Measurements from ENCODE around the gene GPATCH1.

Gene GPATCH1

GRCh38 chr19:33062902-33063301 is 18.1 kb upstream of the GPATCH1 start:
- DNase-seq (ENCODE audit: low read depth, low spot score): no peak
- H3K27ac ChIP-seq: no peak overlapping the region

- no peak for DNase-seq (ENCODE audit: low read depth, low spot score)
- no peak overlapping the region for H3K27ac ChIP-seq
Observed at GRCh38 chr19:33063356-33063752, 17.6 kb upstream of the GPATCH1 start.

DNA sequence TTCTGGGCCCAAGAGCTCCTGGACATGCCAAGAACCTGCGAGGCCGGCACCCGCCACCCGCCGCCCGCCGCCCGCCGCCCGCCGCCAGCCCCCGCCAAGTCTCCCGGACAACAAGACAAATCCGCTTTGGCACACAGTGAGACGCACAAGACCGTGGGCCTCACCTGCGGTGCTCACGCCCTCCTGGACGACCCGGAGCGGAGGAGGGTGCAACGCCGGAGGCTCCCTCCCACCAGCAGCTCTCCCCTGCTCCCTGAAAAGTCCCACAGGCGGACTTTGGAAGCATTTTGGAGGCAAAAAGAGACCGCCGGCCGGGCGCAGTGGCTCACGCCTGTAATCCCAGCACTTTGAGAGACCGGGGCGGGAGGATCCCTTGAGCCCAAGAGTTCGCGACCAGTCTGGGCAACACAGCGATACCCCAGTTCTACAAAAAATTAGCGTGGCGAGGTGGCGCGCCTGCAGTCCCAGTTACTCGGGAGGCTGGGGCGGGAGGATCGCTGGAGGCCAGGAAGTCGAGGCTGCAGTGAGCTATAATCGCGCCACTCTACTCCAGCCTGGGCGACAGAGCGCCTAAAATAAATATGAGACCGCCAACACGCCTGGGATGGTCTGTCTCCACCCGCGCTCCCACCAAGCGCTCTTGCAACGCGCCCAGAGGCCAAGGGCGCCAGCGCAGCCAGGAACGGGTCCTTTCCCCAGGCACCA is 17.1 kb upstream of the GPATCH1 start:
- H3K27ac ChIP-seq: no peak overlapping the region
- DNase-seq (ENCODE audit: low read depth, low spot score): no peak

- no peak overlapping the region for H3K27ac ChIP-seq
- DNase-seq (ENCODE audit: low read depth, low spot score): no peak
Observed at GRCh38 chr19:33064458-33064791, 16.6 kb upstream of the GPATCH1 start.

GRCh38 chr19:33064792-33065550 is 16.0 kb upstream of the GPATCH1 start, which contains the start of gene RHPN2:
TSS of gene RHPN2 (minus strand) at chr19:33064888. CDS start at chr19:33064852, 36 bp downstream.
- H3K27ac ChIP-seq: no peak within 1 kb of the TSS
- no peak for DNase-seq (ENCODE audit: low read depth, low spot score)

- H3K27ac ChIP-seq: no peak overlapping the region
- no peak for DNase-seq (ENCODE audit: low read depth, low spot score)
Observed at GRCh38 chr19:33066543-33066942, 14.4 kb upstream of the GPATCH1 start.

GRCh38 chr19:33067121-33067520 is 13.9 kb upstream of the GPATCH1 start:
- DNase-seq (ENCODE audit: low read depth, low spot score): no peak
- H3K27ac ChIP-seq: no peak overlapping the region

GRCh38 chr19:33071887-33072286 is 9.1 kb upstream of the GPATCH1 start:
- no peak for DNase-seq (ENCODE audit: low read depth, low spot score)
- H3K27ac ChIP-seq: peak overlapping the region; percentile 26

GRCh38 chr19:33075519-33075918 is 5.5 kb upstream of the GPATCH1 start:
- no peak overlapping the region for H3K27ac ChIP-seq
- DNase-seq (ENCODE audit: low read depth, low spot score): no peak

DNA sequence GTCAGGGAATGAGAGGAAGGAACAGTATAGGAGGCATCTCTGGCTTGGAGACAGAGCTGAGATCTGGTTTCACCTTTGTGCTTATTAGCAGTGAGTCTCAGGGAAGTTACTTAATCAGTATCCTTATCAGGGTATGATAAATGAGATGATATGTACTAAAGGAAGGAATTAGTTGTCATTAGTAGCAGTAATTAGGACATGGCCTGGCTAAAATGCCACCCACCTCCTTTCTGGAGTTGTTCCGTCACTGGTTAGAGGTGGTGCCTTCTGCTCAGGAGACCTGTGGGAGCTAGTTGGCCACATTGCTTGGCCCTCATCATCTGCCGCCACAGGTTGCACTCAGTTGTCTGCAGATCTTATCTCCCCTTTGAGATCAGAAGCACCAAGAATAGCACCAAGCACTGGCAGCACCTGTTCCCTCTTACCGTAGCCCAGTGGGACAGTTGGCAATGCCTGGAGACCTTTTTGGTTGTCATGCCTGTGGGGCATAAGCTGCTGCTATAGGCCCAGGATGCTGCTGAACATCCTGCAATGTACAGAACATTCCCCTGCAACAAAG is 4.7 kb downstream of the GPATCH1 start:
- no peak overlapping the region for H3K27ac ChIP-seq
- DNase-seq (ENCODE audit: low read depth, low spot score): no peak

DNA sequence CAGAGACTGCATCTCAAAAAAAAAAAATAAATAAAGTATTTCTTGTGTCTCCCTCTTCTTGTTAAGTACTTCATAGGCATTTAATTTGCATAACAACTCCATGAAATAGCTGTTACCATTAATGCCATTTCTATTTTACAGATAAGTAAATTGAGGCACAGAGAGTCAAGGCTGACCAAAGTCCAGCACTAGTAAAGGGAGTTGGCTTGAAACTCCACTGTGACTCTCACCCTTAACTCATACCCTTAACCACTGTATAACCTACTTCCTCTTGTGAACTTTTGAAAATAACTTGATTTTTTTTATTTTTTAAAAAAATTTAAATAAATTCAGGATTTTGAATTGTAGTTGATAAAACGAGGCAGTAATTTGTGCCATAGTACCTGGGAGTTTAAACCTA is 6.0 kb downstream of the GPATCH1 start:
- no peak overlapping the region for H3K27ac ChIP-seq
- DNase-seq (ENCODE audit: low read depth, low spot score): no peak

DNA sequence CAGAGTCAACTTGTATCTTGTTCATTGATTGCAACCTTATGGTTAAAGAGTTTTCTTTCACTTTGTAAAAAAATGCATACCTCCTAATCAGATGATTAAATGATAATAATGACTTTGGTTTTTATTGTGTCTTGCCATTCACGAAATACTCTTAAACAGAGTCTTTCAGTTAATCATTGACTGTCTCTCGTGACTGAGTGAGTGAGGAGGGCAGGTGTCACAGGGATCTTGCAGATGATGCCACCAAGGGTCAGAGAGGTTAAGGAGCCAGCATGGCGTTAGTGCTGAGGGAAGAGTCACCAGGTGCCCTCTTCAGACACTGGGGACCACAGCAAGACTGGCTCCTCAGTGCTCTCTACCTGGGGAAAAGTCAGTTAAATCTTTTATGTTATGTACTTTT is 8.0 kb downstream of the GPATCH1 start:
- no peak overlapping the region for H3K27ac ChIP-seq
- DNase-seq (ENCODE audit: low read depth, low spot score): no peak

DNA sequence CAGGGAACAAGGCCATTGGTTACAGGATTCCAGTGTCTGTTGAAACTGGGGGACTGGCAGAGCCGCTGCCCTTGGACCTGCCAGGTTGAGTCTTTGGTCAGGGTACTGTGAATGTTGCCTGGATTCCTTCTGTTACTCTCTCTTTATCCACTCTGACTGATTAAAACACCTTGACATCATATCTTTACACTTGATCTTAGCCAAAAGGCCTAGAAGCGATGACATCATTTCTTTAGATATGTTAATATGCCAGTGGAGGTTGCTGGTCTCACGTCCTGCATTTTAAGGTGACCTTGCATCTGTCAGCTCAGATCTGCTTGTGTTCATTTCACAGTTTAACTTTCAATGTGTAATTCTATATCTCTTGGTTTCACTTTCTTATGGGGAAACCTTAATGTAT is 9.2 kb downstream of the GPATCH1 start:
- DNase-seq (ENCODE audit: low read depth, low spot score): no peak
- no peak overlapping the region for H3K27ac ChIP-seq

- no peak overlapping the region for H3K27ac ChIP-seq
- DNase-seq (ENCODE audit: low read depth, low spot score): no peak
Observed at GRCh38 chr19:33093420-33094210, 12.6 kb downstream of the GPATCH1 start.

- no peak for DNase-seq (ENCODE audit: low read depth, low spot score)
- no peak overlapping the region for H3K27ac ChIP-seq
Observed at GRCh38 chr19:33094436-33095067, 13.6 kb downstream of the GPATCH1 start.

DNA sequence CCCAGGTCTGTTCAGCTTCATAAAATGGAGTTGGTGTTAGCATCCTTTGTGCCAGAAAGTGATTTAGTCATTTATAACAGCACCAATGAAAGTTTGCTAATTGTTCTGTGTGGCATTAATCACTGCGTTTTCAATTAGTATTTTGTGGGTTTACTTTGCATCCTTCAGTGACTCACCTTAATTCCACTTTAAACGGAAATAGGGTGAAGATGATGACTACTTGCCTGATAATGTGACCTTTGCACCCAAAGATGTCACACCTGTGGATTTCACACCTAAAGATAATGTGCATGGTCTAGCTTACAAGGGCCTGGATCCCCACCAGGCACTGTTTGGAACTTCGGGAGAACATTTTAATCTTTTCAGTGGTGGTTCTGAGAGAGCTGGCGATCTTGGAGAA is 15.0 kb downstream of the GPATCH1 start:
- DNase-seq (ENCODE audit: low read depth, low spot score): no peak
- H3K27ac ChIP-seq: no peak overlapping the region

GRCh38 chr19:33098055-33098534 is 17.1 kb downstream of the GPATCH1 start:
- H3K27ac ChIP-seq: peak overlapping the region; percentile 30
- peak; percentile 18 for DNase-seq (ENCODE audit: low read depth, low spot score)

- H3K27ac ChIP-seq: no peak overlapping the region
- DNase-seq (ENCODE audit: low read depth, low spot score): no peak
Observed at GRCh38 chr19:33100894-33101644, 20.1 kb downstream of the GPATCH1 start.

- no peak for DNase-seq (ENCODE audit: low read depth, low spot score)
- H3K27ac ChIP-seq: no peak overlapping the region
Observed at GRCh38 chr19:33102893-33103292, 21.9 kb downstream of the GPATCH1 start.

All from epithelial cell of prostate (primary cell).